Lung microvascular endothelial cell (primary cell): ENCODE data around the gene FAM124A. TPM values are rescaled to one million over a fixed set of nuclear protein-coding genes. Genes with fewer than 3 reads are reported as not detected.
A peak's percentile ranks its signal among the peaks of the same experiment; 100 is the strongest.

Source experiments
- DNase-seq, 2 donors: peaks; one replicate each; pipeline versions ENCODE4 v3.0.0 to v3.0.0-alpha.2; 2010; ENCODE audit warnings: low read depth in 2 of 2
- total RNA-seq: library from RNA; depleted of rRNA; stranded (reverse); fragments of >200 nt; gene quantifications from 2 replicates; pipeline ENCODE4 v1.2.1, GENCODE V29; 2014

The FAM124A gene
- total RNA-seq, 1 donor from 2014 or later = 3.4 TPM

- DNase-seq = no peak
These were observed 19.5 kb downstream of the FAM124A start for GRCh38 chr13:51241720-51242119.

GRCh38 chr13:51243227-51243626 lies 21.0 kb downstream of the FAM124A start:
- no peak for DNase-seq

- no peak for DNase-seq
These were observed 21.6 kb downstream of the FAM124A start for GRCh38 chr13:51243832-51244231.

- DNase-seq = no peak
These were observed 22.6 kb downstream of the FAM124A start for GRCh38 chr13:51244637-51245405.

GRCh38 chr13:51245583-51245982 lies 23.4 kb downstream of the FAM124A start:
- DNase-seq = no peak

GRCh38 chr13:51246025-51246417 lies 23.8 kb downstream of the FAM124A start:
- DNase-seq = no peak

- DNase-seq = no peak
These were observed 24.4 kb downstream of the FAM124A start for GRCh38 chr13:51246418-51247277.

GRCh38 chr13:51249255-51249654 lies 27.1 kb downstream of the FAM124A start:
- DNase-seq = no peak

GRCh38 chr13:51249770-51250741 lies 27.9 kb downstream of the FAM124A start:
- DNase-seq = peak; percentile 8 to 51

GRCh38 chr13:51251480-51251879 lies 29.3 kb downstream of the FAM124A start:
- DNase-seq = no peak

GRCh38 chr13:51252954-51253532 lies 30.8 kb downstream of the FAM124A start:
- peak in 1 of 2 donors; percentile 27 for DNase-seq

GRCh38 chr13:51255556-51255955 lies 33.4 kb downstream of the FAM124A start:
- DNase-seq = no peak

GRCh38 chr13:51257187-51257586 lies 35.0 kb downstream of the FAM124A start:
- DNase-seq = no peak

- no peak for DNase-seq
These were observed 36.7 kb downstream of the FAM124A start for GRCh38 chr13:51258612-51259548.

GRCh38 chr13:51260154-51260553 lies 38.0 kb downstream of the FAM124A start:
- no peak for DNase-seq

- DNase-seq = no peak
These were observed 39.5 kb downstream of the FAM124A start for GRCh38 chr13:51261610-51262249.

GRCh38 chr13:51262501-51263211 lies 40.5 kb downstream of the FAM124A start:
- DNase-seq = no peak

GRCh38 chr13:51266642-51267041 lies 44.4 kb downstream of the FAM124A start:
- no peak for DNase-seq

GRCh38 chr13:51267622-51268021 lies 45.4 kb downstream of the FAM124A start:
- DNase-seq = no peak
